Stimulated activated CD4-positive, alpha-beta T cell treated with anti-CD3 and anti-CD28 coated beads, Interleukin-12 subunit alpha, Interleukin-12 subunit beta, amount 100 ng/mL, for 48 hours (primary cell): Measurements from ENCODE around the gene SPIRE1.

Experiments
- DNase-seq, 3 donors: peaks; one replicate each; pipeline ENCODE4 v3.0.0-alpha.2; 2020; ENCODE audit warnings: low read depth in 2 of 3, low spot score in 1 of 3

Gene SPIRE1

GRCh38 chr18:12657684-12658425, at the start of gene SPIRE1:
TSS of gene SPIRE1 (minus strand) at chr18:12658107. CDS start at chr18:12657866, 241 bp downstream.
- DNase-seq = peak in 1 of 3 donors; percentile 19

GRCh38 chr18:12703664-12704063, 45.8 kb upstream of the SPIRE1 start:
- DNase-seq = no peak

DNA sequence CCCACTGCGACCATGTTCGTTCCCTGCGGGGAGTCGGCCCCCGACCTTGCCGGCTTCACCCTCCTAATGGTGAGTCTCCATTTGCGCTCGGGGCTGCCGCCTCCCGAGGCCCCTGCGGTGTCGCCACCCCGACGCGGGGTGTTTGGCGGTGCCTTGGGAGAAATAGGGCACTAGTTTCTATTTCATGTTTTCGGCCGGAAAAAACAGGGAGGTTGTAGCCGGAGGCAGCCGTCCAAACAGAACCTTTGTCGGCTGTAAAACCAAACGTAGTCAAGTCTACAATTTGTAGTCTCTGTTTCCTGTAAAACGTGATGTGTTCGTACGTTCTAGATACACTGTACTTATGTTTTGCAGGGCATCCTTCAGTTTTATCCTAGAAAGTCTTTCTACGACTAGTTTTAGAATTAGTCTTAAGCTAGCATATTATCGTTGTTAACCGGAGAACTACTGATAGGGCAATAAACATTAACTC, 45.2 kb upstream of the SPIRE1 start:
- no peak for DNase-seq

DNA sequence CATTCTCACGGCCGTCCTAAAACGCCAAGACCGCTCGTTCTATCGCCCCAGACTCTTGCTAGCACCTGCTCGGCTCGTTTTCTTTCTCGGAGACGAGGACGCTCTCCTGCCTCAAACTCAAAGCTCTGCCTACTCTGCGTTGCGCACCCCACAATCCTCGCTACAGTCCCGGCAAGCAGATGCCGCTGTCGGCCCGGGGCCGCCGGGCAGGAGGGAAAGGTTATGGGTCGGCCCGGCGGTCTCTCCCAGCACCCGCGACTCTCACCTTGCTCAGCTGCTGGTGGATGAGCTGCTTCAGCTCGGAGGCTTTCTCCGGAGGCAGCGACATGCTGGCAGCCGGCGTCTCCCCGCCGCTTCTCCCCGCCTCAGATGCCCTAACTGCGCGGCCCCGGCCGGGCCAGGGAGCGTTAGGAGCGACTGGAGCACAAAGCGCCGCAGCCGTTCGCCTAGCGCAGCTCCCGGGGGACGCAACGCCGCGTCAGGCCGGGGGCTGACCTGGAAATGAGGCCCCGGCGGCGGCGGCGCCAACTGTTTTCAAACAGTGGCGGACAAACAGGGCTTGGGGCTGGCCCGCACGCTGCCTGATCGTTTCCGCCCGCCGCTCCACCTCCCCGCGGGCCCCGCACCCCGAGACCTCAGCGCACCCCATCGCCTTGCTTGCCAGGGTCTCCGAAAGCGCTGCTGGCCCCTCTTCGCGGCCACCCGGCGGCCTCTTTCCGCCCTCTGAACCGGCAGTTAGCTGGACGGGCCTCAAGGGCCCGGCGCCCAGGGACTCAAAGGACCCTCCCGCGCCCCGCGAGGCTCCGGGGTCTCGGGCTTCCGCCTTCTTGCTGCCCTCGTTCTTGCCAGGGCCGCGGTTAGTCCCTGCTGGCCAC, 44.6 kb upstream of the SPIRE1 start, which contains the start of the genes CEP76 and PSMG2:
Gene CEP76, minus strand, starts transcription at position 503 of the 875 bp plus-strand sequence. Its CDS starts 175 bp downstream, at position 328.
Gene PSMG2, plus strand, starts transcription at position 822 of the 875 bp plus-strand sequence. CDS start 66 bp downstream, outside the sequence.
- peak; percentile 68 to 84 (median 68) for DNase-seq

DNA sequence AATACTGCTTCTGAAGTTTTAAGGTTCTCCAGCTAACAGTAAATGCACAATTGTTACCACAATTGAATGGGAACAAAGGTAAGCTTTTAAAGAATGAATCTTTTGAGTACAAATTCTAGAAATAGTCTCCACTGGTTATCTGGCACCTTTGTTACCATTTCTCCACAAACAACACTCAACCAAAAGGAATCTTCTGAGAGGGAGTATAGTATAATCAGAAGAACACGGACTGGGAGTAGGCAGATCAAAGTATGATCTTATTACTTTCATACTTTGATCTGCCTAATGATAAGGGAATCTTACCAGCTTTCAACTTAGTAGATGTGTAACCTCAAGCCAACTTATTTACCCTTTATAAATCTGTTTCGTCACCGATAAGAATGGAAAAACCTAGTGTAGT, 43.3 kb upstream of the SPIRE1 start:
- no peak for DNase-seq

DNA sequence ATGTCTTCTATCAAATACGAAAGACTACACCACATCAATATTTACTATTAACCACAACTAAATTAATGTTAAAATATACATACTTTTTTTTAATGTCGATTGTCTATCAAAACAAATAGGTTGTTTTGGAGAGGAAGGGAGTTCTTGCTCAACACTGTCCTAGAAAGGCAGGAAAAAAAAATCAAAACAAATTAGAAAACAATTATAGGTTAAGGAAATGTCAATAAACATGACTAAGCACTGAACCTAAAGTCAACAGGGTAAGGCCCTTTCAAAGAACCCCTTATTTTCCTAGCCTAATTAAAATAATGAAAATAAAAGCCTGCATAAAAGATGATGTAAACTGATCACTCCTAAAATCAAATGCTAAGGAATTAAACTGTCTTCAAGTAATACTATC, 41.8 kb upstream of the SPIRE1 start:
- DNase-seq = no peak

- no peak for DNase-seq
Measured at GRCh38 chr18:12694032-12694431, 36.1 kb upstream of the SPIRE1 start.

- no peak for DNase-seq
Measured at GRCh38 chr18:12692206-12692605, 34.3 kb upstream of the SPIRE1 start.

GRCh38 chr18:12689256-12689850, 31.4 kb upstream of the SPIRE1 start:
- DNase-seq = no peak

DNA sequence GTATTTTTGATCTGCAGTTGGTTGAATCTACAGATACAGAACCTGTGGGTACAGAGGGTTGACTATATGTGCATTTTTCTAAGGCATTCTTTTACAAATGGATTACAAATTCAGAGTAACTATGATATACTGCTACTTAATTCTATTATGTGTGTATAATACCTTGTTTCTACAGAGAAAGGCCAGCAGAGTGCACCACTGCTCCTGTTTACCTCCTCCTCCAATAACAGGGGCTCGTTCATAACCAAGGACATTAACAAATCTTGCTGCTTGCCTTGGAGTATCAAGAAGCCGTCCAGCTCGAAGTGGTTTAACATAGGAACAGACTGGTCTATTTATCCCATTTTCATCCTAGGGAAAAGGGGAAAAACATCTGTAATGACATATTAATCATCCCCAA, 28.2 kb upstream of the SPIRE1 start:
- no peak for DNase-seq

DNA sequence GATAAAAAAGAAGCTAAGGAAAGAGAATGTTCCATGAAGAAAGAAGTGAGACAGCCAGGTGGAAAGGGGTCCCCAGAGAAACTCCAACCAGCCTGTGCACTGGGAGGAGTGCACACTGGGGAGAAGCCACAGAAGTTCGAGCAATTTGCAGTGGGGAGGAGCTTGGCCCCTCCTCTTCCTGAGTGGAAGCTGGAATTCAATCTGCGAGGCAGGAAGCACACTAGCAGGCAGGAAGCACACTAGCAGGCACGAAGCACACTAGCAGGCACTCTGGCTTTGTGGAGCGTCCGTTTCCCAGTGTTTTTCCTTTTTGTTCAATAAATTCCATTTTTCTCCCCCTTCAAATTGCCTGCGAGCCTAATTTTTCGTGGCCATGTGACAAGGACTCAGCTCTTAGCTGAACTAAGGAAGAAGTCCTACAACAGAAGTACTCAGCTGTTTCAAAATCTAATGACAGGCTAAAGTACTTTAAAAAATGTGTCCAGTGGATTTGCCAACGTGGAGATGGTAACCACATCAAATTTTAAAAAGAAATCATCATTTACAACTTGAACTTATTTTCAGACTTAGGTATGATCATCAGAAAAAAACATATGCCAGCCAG, 21.4 kb upstream of the SPIRE1 start:
- no peak for DNase-seq

DNA sequence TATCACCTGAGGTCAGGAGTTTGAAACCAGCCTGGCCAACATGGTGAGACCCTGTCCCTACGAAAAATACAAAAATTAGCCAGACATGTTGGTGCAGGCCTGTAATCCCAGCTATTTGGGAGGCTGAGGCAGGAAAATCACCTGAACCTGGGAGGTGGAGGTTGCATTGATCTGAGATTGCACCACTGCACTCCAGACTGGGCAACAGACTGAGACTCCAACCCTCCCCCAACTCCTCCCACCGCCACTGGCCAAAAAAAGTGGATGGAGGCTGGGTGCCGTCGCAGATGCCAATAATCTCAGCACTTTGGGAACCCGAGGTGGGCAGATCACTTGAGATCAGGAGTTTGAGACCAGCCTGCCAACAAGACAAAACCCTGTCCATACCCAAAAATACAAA, 10.1 kb upstream of the SPIRE1 start:
- DNase-seq = no peak

- DNase-seq = peak in 2 of 3 donors; percentile 16 to 46
Measured at GRCh38 chr18:12659904-12660605, 2.1 kb upstream of the SPIRE1 start.

GRCh38 chr18:12658426-12659138, 675 bp upstream of the SPIRE1 start:
- peak in 1 of 3 donors; percentile 10 for DNase-seq

GRCh38 chr18:12656938-12657683, 796 bp downstream of the SPIRE1 start:
- DNase-seq = peak in 1 of 3 donors; percentile 15

GRCh38 chr18:12656605-12656937, 1.3 kb downstream of the SPIRE1 start:
- DNase-seq = no peak

DNA sequence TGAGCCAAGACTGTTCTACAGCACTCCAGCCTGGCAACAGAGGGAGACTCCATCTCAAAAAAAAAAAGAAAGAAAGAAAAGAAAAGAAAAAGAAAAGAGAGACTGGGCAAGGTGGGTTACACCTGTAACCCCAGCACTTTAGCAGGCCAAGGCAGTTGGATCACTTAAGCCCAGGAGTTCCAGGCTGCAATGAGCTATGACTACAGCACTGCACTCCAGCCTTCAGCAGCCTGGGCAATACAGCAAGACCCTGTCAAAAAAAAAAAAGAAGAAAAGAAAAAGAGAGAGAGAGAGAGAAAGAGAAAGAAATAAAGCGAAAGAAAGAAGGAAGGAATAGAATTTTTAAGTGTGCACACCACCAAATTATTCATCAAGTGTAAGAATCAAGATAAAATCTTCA, 2.9 kb downstream of the SPIRE1 start:
- DNase-seq = no peak

GRCh38 chr18:12652861-12653401, 5.0 kb downstream of the SPIRE1 start:
- no peak for DNase-seq

GRCh38 chr18:12651651-12652050, 6.3 kb downstream of the SPIRE1 start:
- DNase-seq = no peak
